IPS-NIHi11 (cell line): ENCODE results near the gene EIF3C.
"Not testable (repeated sequence)": the region's sequence is repeated elsewhere in the genome, so short reads cannot be mapped to it uniquely, and the experiment has no call there.

Source experiments
- DNase-seq: peaks from one replicate; pipeline ENCODE4 v3.0.0; 2012; ENCODE audit warnings: mixed read lengths, low spot score

The EIF3C gene

GRCh38 chr16:28711220-28712083 is at the start of gene EIF3C:
Gene EIF3C, plus strand, starts transcription at chr16:28711464. Its CDS starts 223 bp downstream, at chr16:28711687.
- not testable (repeated sequence) for DNase-seq

- not testable (repeated sequence) for DNase-seq
Measured at GRCh38 chr16:28666264-28666663, 45.0 kb upstream of the EIF3C start.

- not testable (repeated sequence) for DNase-seq
Measured at GRCh38 chr16:28667480-28667879, 43.8 kb upstream of the EIF3C start.

DNA sequence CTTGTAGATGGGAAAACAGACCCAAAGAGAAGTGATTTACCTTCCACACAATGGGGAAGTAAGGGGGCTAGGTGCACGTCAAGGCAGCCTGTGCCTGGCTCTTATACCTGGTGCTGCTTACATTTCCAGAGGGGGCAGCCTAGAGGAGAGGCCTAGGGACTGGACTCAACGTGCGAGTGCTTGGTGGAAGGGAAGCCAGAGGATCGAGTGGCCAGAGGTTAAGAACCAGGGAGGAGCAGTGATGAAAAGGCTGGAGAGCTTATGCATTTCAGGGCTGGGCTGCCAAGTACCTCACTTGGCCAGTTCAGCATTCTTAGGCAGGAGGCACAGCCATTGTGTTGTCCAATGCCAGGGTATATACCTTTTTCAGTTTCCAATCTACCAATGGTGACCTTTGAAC is 43.1 kb upstream of the EIF3C start:
- DNase-seq, result not testable (repeated sequence)

DNA sequence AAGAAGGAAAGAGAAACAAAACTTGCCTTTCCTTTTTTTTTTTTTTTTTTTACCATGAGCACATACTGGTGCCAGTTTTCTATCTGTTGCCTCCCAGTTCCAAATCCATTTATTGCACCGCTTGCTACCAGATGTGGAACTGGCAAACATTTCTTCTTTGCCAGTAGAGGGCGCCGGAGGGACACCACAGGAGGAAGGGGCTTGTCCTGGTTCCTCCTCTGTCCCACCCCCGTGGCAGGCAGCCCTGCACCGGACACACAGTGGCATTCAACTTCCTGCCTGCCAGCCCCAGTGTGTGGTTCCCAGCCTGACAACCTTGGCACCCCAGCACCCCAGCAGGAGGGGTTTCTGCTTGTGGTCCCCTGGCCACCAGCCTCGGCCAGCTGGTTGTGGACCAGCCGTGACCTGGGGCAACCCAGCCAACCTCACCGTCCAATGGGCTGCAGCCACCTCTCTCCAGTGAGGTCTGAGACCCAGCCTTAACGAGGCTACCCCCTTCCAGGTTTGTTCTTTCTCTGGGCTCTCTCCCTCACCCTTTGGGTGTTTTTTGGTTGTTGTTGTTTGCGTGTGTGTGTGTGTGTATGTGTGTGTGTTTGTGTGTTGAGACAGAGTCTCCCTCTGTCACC is 22.8 kb upstream of the EIF3C start:
- DNase-seq, result not testable (repeated sequence)

DNA sequence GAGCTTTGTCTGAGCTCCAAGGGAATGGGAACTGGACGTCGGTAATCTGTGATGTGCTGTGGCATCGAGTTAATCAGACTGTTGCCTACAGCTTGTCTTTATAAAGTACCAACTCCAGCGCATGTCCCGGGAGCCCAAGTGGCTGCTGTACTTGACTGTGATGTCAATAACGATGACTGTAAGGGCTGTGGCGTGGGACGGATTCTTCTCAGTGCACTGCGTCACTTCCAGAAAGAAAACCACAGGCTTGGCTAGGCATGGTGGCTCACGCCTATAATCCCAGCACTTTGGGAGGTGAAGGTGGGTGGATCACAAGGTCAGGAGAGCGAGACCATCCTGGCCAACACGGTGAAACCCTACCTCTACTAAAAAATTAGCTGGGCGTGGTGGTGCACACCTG is 21.8 kb upstream of the EIF3C start:
- DNase-seq, result not testable (repeated sequence)

GRCh38 chr16:28691722-28692121 is 19.5 kb upstream of the EIF3C start:
- DNase-seq, result not testable (repeated sequence)

DNA sequence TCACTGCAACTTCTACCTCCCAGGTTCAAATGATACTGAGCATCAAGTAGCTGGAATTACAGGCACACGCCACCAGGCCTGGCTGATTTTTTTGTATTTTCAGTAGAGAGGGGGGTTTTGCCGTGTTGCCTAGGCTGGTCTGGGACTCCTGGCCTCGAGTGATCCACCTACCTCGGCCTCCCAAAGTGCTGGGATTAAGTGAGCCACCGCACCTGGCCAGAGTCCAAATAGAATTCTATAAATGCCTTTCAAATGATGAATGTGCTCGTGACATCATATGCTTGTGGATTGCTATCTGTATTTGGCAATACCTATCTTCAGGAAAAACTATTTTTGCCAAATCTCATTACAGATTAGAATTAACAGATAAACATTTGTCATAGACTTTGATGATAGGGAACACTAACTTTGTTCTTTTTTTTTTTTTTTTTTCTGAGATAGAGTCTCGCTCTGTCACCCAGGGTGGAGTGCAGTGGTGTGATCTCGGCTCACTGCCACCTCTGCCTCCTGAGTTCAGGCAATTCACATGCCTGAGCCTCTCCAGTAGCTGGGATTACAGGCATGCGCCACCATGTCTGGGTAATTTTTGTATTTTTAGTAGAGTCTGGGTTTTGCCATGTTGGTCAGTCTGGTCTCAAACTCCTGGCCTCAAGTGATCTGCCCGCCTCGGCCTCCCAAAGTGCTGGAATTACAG is 17.9 kb upstream of the EIF3C start:
- DNase-seq, result not testable (repeated sequence)

DNA sequence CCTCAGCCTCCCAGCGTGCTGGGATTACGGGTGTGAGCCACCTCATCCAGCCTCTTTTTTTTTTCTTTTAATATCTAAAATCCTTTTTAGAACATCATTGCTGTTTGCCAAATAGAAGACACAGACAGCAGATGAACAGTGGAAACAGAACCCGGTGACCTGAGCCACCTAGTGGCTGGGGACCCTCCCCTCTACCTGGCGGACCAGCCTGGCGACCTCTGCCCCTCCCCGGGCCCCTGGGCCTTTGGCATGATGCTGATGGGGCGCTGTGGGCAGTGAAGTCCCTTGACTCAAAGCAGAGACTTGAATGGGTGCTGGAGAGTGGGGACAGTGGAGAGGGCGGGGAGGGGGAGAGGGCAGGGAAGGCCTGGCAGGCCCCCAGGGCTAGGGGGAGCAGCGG is 11.5 kb upstream of the EIF3C start:
- not testable (repeated sequence) for DNase-seq

GRCh38 chr16:28700349-28700748 is 10.9 kb upstream of the EIF3C start:
- DNase-seq, result not testable (repeated sequence)

GRCh38 chr16:28701384-28701783 is 9.9 kb upstream of the EIF3C start:
- DNase-seq, result not testable (repeated sequence)

GRCh38 chr16:28704246-28704645 is 7.0 kb upstream of the EIF3C start:
- DNase-seq, result not testable (repeated sequence)

DNA sequence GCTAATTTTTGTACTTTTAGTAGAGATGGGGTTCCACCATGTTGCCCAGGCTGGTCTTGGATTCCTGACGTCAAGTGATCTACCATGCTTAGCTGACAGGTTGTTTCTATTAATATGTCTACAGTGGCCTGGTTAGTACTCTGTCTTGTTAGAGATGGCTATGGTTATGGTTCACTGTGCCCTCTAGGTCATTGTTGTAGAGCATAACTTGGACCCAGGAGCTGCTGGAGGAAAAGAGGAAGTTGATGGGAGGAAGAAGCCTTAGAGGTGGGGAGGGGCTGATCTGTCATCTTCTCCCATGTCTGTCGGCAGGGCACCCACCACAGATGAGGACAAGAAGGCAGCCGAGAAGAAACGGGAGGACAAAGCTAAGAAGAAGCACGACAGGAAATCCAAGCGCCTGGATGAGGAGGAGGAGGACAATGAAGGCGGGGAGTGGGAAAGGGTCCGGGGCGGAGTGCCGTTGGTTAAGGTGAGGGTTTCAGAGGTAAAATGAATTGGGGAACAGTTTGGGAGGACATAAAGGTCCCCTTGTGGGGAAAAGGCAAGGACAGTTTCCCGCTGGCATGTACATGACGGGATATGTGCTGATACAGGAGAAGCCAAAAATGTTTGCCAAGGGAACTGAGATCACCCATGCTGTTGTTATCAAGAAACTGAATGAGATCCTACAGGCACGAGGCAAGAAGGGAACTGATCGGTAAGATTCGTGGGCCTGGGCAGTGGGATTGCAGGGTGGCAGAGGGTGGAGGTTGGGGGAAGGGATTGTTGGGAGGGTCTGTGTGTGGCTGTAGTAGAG is 11.8 kb downstream of the EIF3C start:
- not testable (repeated sequence) for DNase-seq

- DNase-seq, result not testable (repeated sequence)
Measured at GRCh38 chr16:28731253-28731652, 20.0 kb downstream of the EIF3C start.

GRCh38 chr16:28732455-28733124 is 21.3 kb downstream of the EIF3C start:
- not testable (repeated sequence) for DNase-seq

DNA sequence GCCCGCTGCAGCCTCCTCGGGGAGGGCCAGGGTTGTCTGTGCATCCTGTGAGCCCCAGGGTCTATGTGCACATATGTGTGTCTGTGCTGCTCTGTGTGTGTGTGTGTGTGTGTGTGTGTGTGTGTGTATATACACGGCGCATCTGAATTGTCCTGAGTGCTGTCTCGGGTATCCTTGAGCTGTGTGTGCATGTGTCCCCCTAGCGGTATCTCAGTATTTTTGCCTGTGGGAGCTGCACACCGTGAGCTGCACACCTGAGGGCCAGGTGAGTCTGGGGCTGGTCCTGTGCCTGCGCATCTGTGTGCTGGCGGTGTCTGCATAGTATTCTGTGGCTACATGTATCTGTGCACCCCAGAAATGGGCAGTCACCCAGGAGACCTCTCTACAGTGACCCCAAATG is 28.5 kb downstream of the EIF3C start:
- DNase-seq, result not testable (repeated sequence)

- not testable (repeated sequence) for DNase-seq
Measured at GRCh38 chr16:28740631-28741030, 29.4 kb downstream of the EIF3C start.

GRCh38 chr16:28741295-28741694 is 30.0 kb downstream of the EIF3C start:
- DNase-seq, result not testable (repeated sequence)

- not testable (repeated sequence) for DNase-seq
Measured at GRCh38 chr16:28746618-28747350, 35.5 kb downstream of the EIF3C start.

- not testable (repeated sequence) for DNase-seq
Measured at GRCh38 chr16:28749997-28750465, 38.8 kb downstream of the EIF3C start.
